ENCODE data around the gene EP400. TPM values are rescaled to one million over a fixed set of nuclear protein-coding genes. Genes with fewer than 3 reads are reported as not detected.

Gene EP400
- total and polyA plus RNA-seq, 2 of the 8 experiments (the other 6 are each of a cell fraction or from before 2014, with no cell fraction given): 13.1 to 69.7 TPM

- TF ChIP-seq TAF7 (optimal IDR thresholded peaks at IDR 0.05; ENCODE audit: borderline replicate concordance, low read depth, low read length): no peak
- TF ChIP-seq SRF (IDR thresholded peaks at IDR 0.05; ENCODE audit: low read depth, low read length): no peak
- TF ChIP-seq TEAD4 (IDR thresholded peaks at IDR 0.05; ENCODE audit: low read depth, low read length): no peak
- TF ChIP-seq ASH2L (IDR thresholded peaks at IDR 0.05; ENCODE audit: low read length): no peak
- no peak for TF ChIP-seq TAF1 (IDR thresholded peaks at IDR 0.05; ENCODE audit: low read depth, low read length)
Observed at GRCh38 chr12:132079200-132079599, 129.5 kb downstream of the EP400 start (continued).

All from H1 (cell line).